ENCODE measurements around the gene INTS11.

Gene INTS11

DNA sequence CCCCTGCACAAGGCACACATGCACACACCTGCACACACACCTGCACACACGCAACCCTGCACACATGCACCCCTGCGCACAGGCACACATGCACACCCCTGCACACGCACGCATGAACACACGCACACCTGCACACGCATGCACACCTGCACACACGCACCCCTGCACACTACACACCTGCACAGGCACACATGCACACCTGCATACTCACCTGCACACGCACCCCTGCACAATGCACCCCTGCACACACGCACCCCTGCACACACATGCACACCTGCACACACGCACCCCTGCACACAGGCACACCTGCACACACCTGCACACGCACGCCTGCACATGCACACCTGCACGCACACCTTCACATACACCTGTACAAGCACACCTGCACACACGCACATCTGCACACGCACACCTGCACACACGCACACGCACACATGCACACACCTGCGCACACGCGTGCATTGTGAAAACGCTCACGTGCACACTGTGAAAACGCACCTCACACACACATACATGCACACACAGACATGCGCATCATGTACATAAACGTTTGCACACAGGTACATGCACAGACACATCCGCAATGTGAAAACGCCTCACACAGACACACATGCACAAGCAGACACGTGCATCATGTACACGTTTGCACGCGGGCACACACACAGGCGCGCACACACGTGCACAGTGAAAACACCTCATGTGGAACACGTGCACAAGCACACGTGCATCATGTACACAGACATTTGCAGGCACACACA lies 16.5 kb upstream of the INTS11 start:
- peaks cover 39% of the 10 kb centered on the region for H3K36me3 ChIP-seq (ENCODE audit: insufficient read depth, low read length)
- H3K27me3 ChIP-seq (ENCODE audit: insufficient read depth, low read length, poor library complexity) = no peaks in the 10 kb centered on the region

DNA sequence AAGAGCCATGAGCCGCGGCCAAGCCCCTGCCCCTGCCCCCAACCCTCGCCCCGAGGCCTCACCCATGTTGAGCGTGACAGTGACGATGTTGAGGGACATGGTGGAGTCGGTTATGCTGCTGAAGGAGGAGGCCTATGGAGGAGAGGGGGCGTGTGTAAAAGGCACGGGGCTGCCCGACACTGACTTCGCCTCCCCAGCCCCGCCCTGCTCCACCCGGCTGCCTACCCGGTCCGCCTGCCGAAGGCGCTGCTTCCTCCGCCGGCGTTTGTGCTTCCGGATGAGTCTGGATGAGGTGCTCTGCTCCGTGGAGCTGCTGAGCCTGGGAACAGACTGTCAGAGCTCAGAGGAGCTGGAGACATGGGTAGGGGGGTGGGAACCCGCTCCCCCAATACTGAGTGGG lies 15.7 kb upstream of the INTS11 start:
- Histone ChIP-seq H3K4me3 (ENCODE audit: low read depth in 1 of 2, low read length in 2 of 2) (no peak overlapping the region), H3K9me3 (ENCODE audit: insufficient read depth, low read length, severe bottlenecking) (no peaks in the 10 kb centered on the region), H4K20me1 (ENCODE audit: insufficient read depth, low read length) (peaks cover 64% of the 10 kb centered on the region), H3K36me3 (ENCODE audit: insufficient read depth, low read length) (peaks cover 39% of the 10 kb centered on the region), H3K79me2 (ENCODE audit: insufficient read depth, low read length) (peaks cover 16% of the 10 kb centered on the region), H3K4me2 (ENCODE audit: insufficient read depth, low read length) (no peak overlapping the region), H2AFZ (ENCODE audit: low read depth, low read length) (no peak overlapping the region), H3K27ac (ENCODE audit: low read length) (no peak overlapping the region), H3K4me1 (ENCODE audit: insufficient read depth, low read length) (no peaks in the 10 kb centered on the region), H3K9ac (ENCODE audit: low read depth, low read length) (no peak overlapping the region), H3K27me3 (ENCODE audit: insufficient read depth, low read length, poor library complexity) (no peaks in the 10 kb centered on the region)
- no peak for TF ChIP-seq EZH2 (IDR thresholded peaks at IDR 0.05; ENCODE audit: borderline replicate concordance, low read depth, low read length, severe bottlenecking)
- TF ChIP-seq, protein P1, sequence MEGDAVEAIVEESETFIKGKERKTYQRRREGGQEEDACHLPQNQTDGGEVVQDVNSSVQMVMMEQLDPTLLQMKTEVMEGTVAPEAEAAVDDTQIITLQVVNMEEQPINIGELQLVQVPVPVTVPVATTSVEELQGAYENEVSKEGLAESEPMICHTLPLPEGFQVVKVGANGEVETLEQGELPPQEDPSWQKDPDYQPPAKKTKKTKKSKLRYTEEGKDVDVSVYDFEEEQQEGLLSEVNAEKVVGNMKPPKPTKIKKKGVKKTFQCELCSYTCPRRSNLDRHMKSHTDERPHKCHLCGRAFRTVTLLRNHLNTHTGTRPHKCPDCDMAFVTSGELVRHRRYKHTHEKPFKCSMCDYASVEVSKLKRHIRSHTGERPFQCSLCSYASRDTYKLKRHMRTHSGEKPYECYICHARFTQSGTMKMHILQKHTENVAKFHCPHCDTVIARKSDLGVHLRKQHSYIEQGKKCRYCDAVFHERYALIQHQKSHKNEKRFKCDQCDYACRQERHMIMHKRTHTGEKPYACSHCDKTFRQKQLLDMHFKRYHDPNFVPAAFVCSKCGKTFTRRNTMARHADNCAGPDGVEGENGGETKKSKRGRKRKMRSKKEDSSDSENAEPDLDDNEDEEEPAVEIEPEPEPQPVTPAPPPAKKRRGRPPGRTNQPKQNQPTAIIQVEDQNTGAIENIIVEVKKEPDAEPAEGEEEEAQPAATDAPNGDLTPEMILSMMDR (IDR thresholded peaks at IDR 0.05; ENCODE audit: borderline replicate concordance, extremely low read depth, low read length, poor library complexity, severe bottlenecking) = no peak
- DNase-seq (no peak), ATAC-seq (ENCODE audit: insufficient read depth, low read depth) (no peak)

More for the DNA sequence above, 16.5 kb upstream of the INTS11 start:
- TF ChIP-seq, protein P1 (IDR thresholded peaks at IDR 0.05; ENCODE audit: borderline replicate concordance, extremely low read depth, low read length, poor library complexity, severe bottlenecking) = no peak
- TF ChIP-seq EZH2 (IDR thresholded peaks at IDR 0.05; ENCODE audit: borderline replicate concordance, low read depth, low read length, severe bottlenecking) = no peak
- Histone ChIP-seq H3K9ac (ENCODE audit: low read depth, low read length) (no peak overlapping the region), H3K4me1 (ENCODE audit: insufficient read depth, low read length) (peaks cover 3% of the 10 kb centered on the region; the same call in 1 of the 2 replicates), H4K20me1 (ENCODE audit: insufficient read depth, low read length) (peaks cover 65% of the 10 kb centered on the region), H2AFZ (ENCODE audit: low read depth, low read length) (no peak overlapping the region), H3K79me2 (ENCODE audit: insufficient read depth, low read length) (peaks cover 23% of the 10 kb centered on the region), H3K4me2 (ENCODE audit: insufficient read depth, low read length) (no peak overlapping the region), H3K27ac (ENCODE audit: low read length) (no peak overlapping the region), H3K4me3 (ENCODE audit: low read depth in 1 of 2, low read length in 2 of 2) (no peak overlapping the region), H3K9me3 (ENCODE audit: insufficient read depth, low read length, severe bottlenecking) (no peaks in the 10 kb centered on the region)
- ATAC-seq (ENCODE audit: insufficient read depth, low read depth) (no peak), DNase-seq (no peak)

GRCh38 chr1:1338278-1338677 lies 13.8 kb upstream of the INTS11 start:
- H4K20me1 ChIP-seq (ENCODE audit: insufficient read depth, low read length) = peaks cover 61% of the 10 kb centered on the region
- H3K4me2 ChIP-seq (ENCODE audit: insufficient read depth, low read length) = no peak overlapping the region
- no peak overlapping the region for H3K4me3 ChIP-seq (ENCODE audit: low read depth in 1 of 2, low read length in 2 of 2)
- no peaks in the 10 kb centered on the region for H3K27me3 ChIP-seq (ENCODE audit: insufficient read depth, low read length, poor library complexity)
- H3K4me1 ChIP-seq (ENCODE audit: insufficient read depth, low read length) = no peaks in the 10 kb centered on the region
- TF ChIP-seq EZH2 (IDR thresholded peaks at IDR 0.05; ENCODE audit: borderline replicate concordance, low read depth, low read length, severe bottlenecking) = no peak
- TF ChIP-seq, protein P1 (IDR thresholded peaks at IDR 0.05; ENCODE audit: borderline replicate concordance, extremely low read depth, low read length, poor library complexity, severe bottlenecking) = no peak
- no peak overlapping the region for H3K9ac ChIP-seq (ENCODE audit: low read depth, low read length)
- H3K9me3 ChIP-seq (ENCODE audit: insufficient read depth, low read length, severe bottlenecking) = no peaks in the 10 kb centered on the region
- H2AFZ ChIP-seq (ENCODE audit: low read depth, low read length) = no peak overlapping the region
- no peak for DNase-seq
- ATAC-seq (ENCODE audit: insufficient read depth, low read depth) = no peak
- H3K27ac ChIP-seq (ENCODE audit: low read length) = no peak overlapping the region
- peaks cover 39% of the 10 kb centered on the region for H3K36me3 ChIP-seq (ENCODE audit: insufficient read depth, low read length)
- H3K79me2 ChIP-seq (ENCODE audit: insufficient read depth, low read length) = no peaks in the 10 kb centered on the region; the same call in 1 of the 2 replicates
